Endothelial cell of umbilical vein (primary cell): ENCODE measurements around the gene GET4. TPM values are rescaled to one million over a fixed set of nuclear protein-coding genes. Genes with fewer than 3 reads are reported as not detected.

ENCODE experiments used
- BruUV-seq: library from RNA; stranded (reverse); fragments of 400-500 nt; replicated peaks from 2 replicates; lab custom pipeline; 2021; lab: Mats Ljungman, UMichigan
- CTCF ChIA-PET: fragments of 300-600, 350-600 bp; sonication (Branson Sonifier 250); formaldehyde crosslinking; loops from one replicate; lab custom pipeline; 2021; ENCODE audit warnings: antibody characterized with exemption, inconsistent platforms; lab: Charles Lee
- POLR2A ChIA-PET: fragments of 300-600, 350-600 bp; sonication (Branson Sonifier 250); formaldehyde crosslinking; loops from one replicate; lab custom pipeline; 2021; ENCODE audit warnings: antibody characterized with exemption, inconsistent platforms; lab: Charles Lee
- DNase-seq: peaks from one replicate; pipeline ENCODE4 v3.0.0-alpha.2; 2011; ENCODE audit warnings: low read depth, low spot score
- FAIRE-seq: peaks from 2 replicates; lab custom pipeline; 2011; peaks lifted over from hg19 to GRCh38; lab: Jason Lieb, UNC
- H2AFZ ChIP-seq: 2 replicates; pipeline ENCODE4 v1.6.0; 2012; ENCODE audit warnings: low read depth, low read length, control low read depth, inconsistent platforms
- H3K27ac ChIP-seq: 2 replicates; pipeline ENCODE4 v1.5.1; 2011; ENCODE audit warnings: low read depth, mild to moderate bottlenecking, control low read depth, low read length, moderate library complexity; ENCODE audit not compliant: insufficient read depth
- H3K27me3 ChIP-seq, 2 experiments: 2 replicates each; pipeline versions ENCODE4 v1.6.0 to v1.6.1; 2011; ENCODE audit warnings: low read length in 2 of 2, mixed read lengths in 1 of 2; ENCODE audit not compliant: control insufficient read depth in 2 of 2, insufficient read depth in 2 of 2
- H3K36me3 ChIP-seq, 2 experiments: 2 replicates in 1 of 2; 3 replicates in 1 of 2; pipeline ENCODE4 v1.5.1; 2011; ENCODE audit warnings: low read length in 2 of 2, mild to moderate bottlenecking in 1 of 2, moderate library complexity in 1 of 2; ENCODE audit not compliant: control insufficient read depth in 2 of 2, insufficient read depth in 2 of 2; ENCODE audit errors: extremely low read depth in 1 of 2
- H3K4me1 ChIP-seq: 3 replicates; pipeline ENCODE4 v1.5.1; 2011; ENCODE audit warnings: mild to moderate bottlenecking, low read length; ENCODE audit not compliant: control insufficient read depth, insufficient read depth; ENCODE audit errors: extremely low read depth
- H3K4me2 ChIP-seq: 2 replicates; pipeline ENCODE4 v1.6.1; 2011; ENCODE audit warnings: low read length, control low read depth, mixed read lengths; ENCODE audit not compliant: insufficient read depth
- H3K4me3 ChIP-seq, 3 experiments: fragments of 200-600 bp in 1 of 3; sonication (generic), shearing (Covaris generic) in 1 of 3; replicated peaks in 1 of 3; 2 replicates each; pipeline ENCODE4 v1.5.1; 2011 to 2016; ENCODE audit warnings: control low read depth in 3 of 3, low read length in 3 of 3, mild to moderate bottlenecking in 2 of 3, inconsistent platforms in 1 of 3, low read depth in 1 of 3, moderate library complexity in 1 of 3; ENCODE audit not compliant: insufficient read depth in 1 of 3
- H3K79me2 ChIP-seq: 2 replicates; pipeline ENCODE4 v1.6.0; 2012; ENCODE audit warnings: low read length, inconsistent platforms; ENCODE audit not compliant: control insufficient read depth, insufficient read depth
- H3K9ac ChIP-seq: replicated peaks from 2 replicates; pipeline ENCODE3; 2011; ENCODE audit warnings: low read length, control low read depth; ENCODE audit not compliant: insufficient read depth; ENCODE audit errors: extremely low read depth
- H3K9me1 ChIP-seq: replicated peaks from 3 replicates; pipeline ENCODE4 v1.6.0; 2011; ENCODE audit warnings: mild to moderate bottlenecking, low read length; ENCODE audit not compliant: control insufficient read depth, insufficient read depth; ENCODE audit errors: extremely low read depth
- H3K9me3 ChIP-seq: replicated peaks from 2 replicates; pipeline ENCODE4 v1.5.1; 2012; ENCODE audit warnings: low read length, inconsistent platforms; ENCODE audit not compliant: control insufficient read depth, insufficient read depth
- H4K20me1 ChIP-seq: replicated peaks from 2 replicates; pipeline ENCODE3; 2011; ENCODE audit warnings: mild to moderate bottlenecking, low read length; ENCODE audit not compliant: control insufficient read depth, insufficient read depth; ENCODE audit errors: extremely low read depth
- EZH2 ChIP-seq: IDR thresholded peaks from 2 replicates; pipeline ENCODE4 v1.6.1; 2012; ENCODE audit warnings: borderline replicate concordance, low read depth, mild to moderate bottlenecking, moderate library complexity, low read length, inconsistent platforms; ENCODE audit not compliant: severe bottlenecking
- FOS ChIP-seq: IDR thresholded peaks from 2 replicates; pipeline ENCODE4 v1.6.1; 2011; ENCODE audit warnings: mild to moderate bottlenecking, low read length, moderate library complexity, borderline replicate concordance; ENCODE audit not compliant: insufficient read depth
- GATA2 ChIP-seq: IDR thresholded peaks from 2 replicates; pipeline ENCODE4 v1.7.0; 2011; ENCODE audit warnings: low read depth, mild to moderate bottlenecking, moderate library complexity, mixed read lengths, low read length; ENCODE audit not compliant: insufficient read length, insufficient read depth
- JUN ChIP-seq: IDR thresholded peaks from 2 replicates; pipeline ENCODE4 v1.6.1; 2011; ENCODE audit warnings: borderline replicate concordance, low read depth; ENCODE audit not compliant: insufficient read length, insufficient read depth
- POLR2A ChIP-seq: IDR thresholded peaks from 2 replicates; pipeline ENCODE4 v1.6.1; 2012; ENCODE audit warnings: low read depth, mild to moderate bottlenecking, control low read depth, low read length
- POLR2AphosphoS5 ChIP-seq: IDR thresholded peaks from 2 replicates; pipeline ENCODE4 v1.6.1; 2012; ENCODE audit warnings: low read depth, mild to moderate bottlenecking, control low read depth, low read length, moderate library complexity; ENCODE audit not compliant: insufficient read depth
- dilution Hi-C: fragments of 300-500 bp; cut with MboI; formaldehyde crosslinking; loops from one replicate; pipeline ENCODE4 v1.15.0; 2019; ENCODE audit warnings: low sequenced_read_pairs; ENCODE audit not compliant: extremely low pct_ligation_motif_present
- intact Hi-C: fragments of 100-400 bp; cut with micrococcal nuclease; formaldehyde crosslinking; loops from one replicate; pipeline ENCODE4 v1.10.0; 2022
- polyA plus RNA-seq, 4 experiments: library from polyadenylated mRNA; depleted of rRNA in 3 of 4; stranded (reverse) in 3 of 4; unstranded in 1 of 4; fragments of >200 nt; gene quantifications; 2 replicates each; pipeline versions ENCODE4 v1.2.1 to v1.2.3, GENCODE V29; 2011 to 2012; ENCODE audit warnings: missing spikeins in 1 of 4
- total RNA-seq: library from RNA; stranded (reverse); gene quantifications from 2 replicates; pipeline ENCODE4 v1.2.3, GENCODE V29; 2021
- TF ChIP-seq, protein P1 (sequence below), 2 donors: IDR thresholded peaks; 1 replicate in 1 of 2; 2 replicates in 1 of 2; pipeline ENCODE4 v1.5.1; 2011; ENCODE audit warnings: low read length in 2 of 2, mild to moderate bottlenecking in 2 of 2, moderate library complexity in 2 of 2, control low read depth in 1 of 2, inconsistent platforms in 1 of 2, low read depth in 1 of 2; ENCODE audit not compliant: insufficient read depth in 1 of 2; ENCODE audit errors: extremely low read depth in 1 of 2

Gene GET4
- total and polyA plus RNA-seq, 2 donors (not counting 3 experiments of a cell fraction or from before 2014, with no cell fraction given), result 48.4 to 58.1 TPM

DNA sequence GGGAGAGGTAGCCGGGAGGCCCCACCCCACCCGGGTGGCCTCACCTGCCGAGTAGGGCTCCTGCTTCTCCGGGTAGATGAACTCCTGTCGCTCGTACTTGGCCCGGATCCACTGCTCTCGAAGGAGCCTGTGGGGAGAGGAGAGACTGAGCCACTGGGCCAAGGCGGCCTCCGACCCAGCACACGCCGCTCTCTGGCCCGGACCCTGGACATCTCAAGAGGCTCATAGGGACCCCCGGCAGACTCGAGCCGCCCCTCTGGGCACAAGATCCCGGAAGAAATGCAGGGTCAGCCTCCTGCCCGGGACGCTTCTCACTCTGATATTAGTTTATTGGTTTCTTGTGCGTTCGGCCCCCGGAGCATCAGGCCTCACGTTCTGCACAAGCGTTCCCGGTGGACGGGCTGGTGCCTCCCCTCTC, 43.6 kb downstream of the GET4 start:
- Histone ChIP-seq H3K9me3 (no peaks in the 10 kb centered on the region), H3K79me2 (no peaks in the 10 kb centered on the region), H2AFZ (no peak overlapping the region), H3K9me1 (no peaks in the 10 kb centered on the region), H3K4me2 (no peak overlapping the region), H3K27me3 (no peaks in the 10 kb centered on the region), H3K4me1 (peaks cover 11% of the 10 kb centered on the region), H3K4me3 (no peak overlapping the region), H3K9ac (no peak overlapping the region), H3K36me3 (no peaks in the 10 kb centered on the region), H3K27ac (no peak overlapping the region), H4K20me1 (no peaks in the 10 kb centered on the region)
- intact Hi-C loops (no loop called here), dilution Hi-C loops (no loop called here)
- no TSS peak for BruUV-seq
- ChIA-PET POLR2A (no interaction called here), CTCF (no interaction called here)
- no peak for DNase-seq
- TF ChIP-seq POLR2A (no peak), EZH2 (no peak), JUN (no peak), GATA2 (no peak), FOS (no peak), POLR2AphosphoS5 (no peak)
- TF ChIP-seq, protein P1, sequence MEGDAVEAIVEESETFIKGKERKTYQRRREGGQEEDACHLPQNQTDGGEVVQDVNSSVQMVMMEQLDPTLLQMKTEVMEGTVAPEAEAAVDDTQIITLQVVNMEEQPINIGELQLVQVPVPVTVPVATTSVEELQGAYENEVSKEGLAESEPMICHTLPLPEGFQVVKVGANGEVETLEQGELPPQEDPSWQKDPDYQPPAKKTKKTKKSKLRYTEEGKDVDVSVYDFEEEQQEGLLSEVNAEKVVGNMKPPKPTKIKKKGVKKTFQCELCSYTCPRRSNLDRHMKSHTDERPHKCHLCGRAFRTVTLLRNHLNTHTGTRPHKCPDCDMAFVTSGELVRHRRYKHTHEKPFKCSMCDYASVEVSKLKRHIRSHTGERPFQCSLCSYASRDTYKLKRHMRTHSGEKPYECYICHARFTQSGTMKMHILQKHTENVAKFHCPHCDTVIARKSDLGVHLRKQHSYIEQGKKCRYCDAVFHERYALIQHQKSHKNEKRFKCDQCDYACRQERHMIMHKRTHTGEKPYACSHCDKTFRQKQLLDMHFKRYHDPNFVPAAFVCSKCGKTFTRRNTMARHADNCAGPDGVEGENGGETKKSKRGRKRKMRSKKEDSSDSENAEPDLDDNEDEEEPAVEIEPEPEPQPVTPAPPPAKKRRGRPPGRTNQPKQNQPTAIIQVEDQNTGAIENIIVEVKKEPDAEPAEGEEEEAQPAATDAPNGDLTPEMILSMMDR (IDR thresholded peaks at IDR 0.05; ENCODE audit: extremely low read depth in 1 of 2, insufficient read depth in 1 of 2, low read depth in 1 of 2, low read length in 2 of 2), result no peak
- FAIRE-seq, result no peak
